ENCODE results near the gene PLEKHM3.

DNA sequence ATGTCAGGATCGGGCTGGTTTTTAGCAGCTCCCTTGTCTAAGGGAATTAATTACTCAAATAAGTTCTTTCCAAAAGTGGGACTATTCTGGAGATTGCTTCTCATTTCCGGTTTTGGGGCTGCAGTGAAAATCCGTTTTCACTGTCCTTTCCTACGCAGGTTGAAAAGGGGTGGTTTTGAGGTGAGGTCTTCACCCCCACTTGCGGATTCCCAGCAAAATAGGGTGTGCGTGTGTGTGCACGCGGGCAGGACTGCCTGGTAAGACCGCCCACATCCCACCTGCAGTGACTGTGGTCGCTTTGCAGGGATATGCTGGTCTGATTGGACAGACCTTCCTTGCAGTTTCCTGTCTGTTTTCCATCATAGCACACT is 472 bp upstream of the PLEKHM3 start:
- TF ChIP-seq, protein P1, sequence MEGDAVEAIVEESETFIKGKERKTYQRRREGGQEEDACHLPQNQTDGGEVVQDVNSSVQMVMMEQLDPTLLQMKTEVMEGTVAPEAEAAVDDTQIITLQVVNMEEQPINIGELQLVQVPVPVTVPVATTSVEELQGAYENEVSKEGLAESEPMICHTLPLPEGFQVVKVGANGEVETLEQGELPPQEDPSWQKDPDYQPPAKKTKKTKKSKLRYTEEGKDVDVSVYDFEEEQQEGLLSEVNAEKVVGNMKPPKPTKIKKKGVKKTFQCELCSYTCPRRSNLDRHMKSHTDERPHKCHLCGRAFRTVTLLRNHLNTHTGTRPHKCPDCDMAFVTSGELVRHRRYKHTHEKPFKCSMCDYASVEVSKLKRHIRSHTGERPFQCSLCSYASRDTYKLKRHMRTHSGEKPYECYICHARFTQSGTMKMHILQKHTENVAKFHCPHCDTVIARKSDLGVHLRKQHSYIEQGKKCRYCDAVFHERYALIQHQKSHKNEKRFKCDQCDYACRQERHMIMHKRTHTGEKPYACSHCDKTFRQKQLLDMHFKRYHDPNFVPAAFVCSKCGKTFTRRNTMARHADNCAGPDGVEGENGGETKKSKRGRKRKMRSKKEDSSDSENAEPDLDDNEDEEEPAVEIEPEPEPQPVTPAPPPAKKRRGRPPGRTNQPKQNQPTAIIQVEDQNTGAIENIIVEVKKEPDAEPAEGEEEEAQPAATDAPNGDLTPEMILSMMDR (IDR thresholded peaks at IDR 0.05), result no peak
- no peak for TF ChIP-seq EP300 (IDR thresholded peaks at IDR 0.05)
